Ovary (tissue), 3 donors: ENCODE results near the gene MOB3A.

Source experiments
- EP300 ChIP-seq: sonication (generic); formaldehyde crosslinking; IDR thresholded peaks from one replicate; pipeline ENCODE4 v1.6.1; 2017; ENCODE audit warnings: antibody characterized with exemption
- POLR2A ChIP-seq: fragments of 450-650 bp; IDR thresholded peaks from one replicate; pipeline ENCODE4 v1.6.1; 2017; ENCODE audit warnings: antibody characterized with exemption, mild to moderate bottlenecking, moderate library complexity
- TF ChIP-seq, protein P1 (sequence below), 3 donors: fragments of 450-650 bp in 2 of 3; fragments of 200-600 bp in 1 of 3; IDR thresholded peaks; one replicate each; pipeline versions ENCODE4 v1.5.1 to v1.8.0; 2016 to 2022; ENCODE audit warnings: antibody characterized with exemption in 3 of 3, mild to moderate bottlenecking in 1 of 3
- donor health status: DM: no; HTN: no; CAD: no.

DNA sequence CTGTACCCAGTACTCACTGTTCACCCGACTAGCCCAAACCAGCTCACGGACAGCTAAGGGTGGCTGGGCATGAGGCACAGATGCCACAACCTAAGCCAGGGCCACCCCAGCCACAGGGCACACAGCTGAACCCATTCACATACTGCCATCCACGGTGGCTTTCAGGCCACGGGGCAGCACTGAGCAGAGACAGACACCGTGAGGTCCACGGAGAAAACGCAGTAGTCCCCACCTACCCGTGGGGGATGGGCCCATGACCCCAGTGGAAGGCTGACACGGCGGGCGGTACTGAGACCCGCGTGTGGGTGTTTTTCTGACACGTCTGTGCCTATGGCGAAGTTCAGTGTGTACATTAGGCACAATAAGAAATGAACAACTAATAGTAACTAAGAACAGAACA is 26.1 kb upstream of the MOB3A start:
- TF ChIP-seq, protein P1, sequence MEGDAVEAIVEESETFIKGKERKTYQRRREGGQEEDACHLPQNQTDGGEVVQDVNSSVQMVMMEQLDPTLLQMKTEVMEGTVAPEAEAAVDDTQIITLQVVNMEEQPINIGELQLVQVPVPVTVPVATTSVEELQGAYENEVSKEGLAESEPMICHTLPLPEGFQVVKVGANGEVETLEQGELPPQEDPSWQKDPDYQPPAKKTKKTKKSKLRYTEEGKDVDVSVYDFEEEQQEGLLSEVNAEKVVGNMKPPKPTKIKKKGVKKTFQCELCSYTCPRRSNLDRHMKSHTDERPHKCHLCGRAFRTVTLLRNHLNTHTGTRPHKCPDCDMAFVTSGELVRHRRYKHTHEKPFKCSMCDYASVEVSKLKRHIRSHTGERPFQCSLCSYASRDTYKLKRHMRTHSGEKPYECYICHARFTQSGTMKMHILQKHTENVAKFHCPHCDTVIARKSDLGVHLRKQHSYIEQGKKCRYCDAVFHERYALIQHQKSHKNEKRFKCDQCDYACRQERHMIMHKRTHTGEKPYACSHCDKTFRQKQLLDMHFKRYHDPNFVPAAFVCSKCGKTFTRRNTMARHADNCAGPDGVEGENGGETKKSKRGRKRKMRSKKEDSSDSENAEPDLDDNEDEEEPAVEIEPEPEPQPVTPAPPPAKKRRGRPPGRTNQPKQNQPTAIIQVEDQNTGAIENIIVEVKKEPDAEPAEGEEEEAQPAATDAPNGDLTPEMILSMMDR (IDR thresholded peaks at IDR 0.05): no peak
- TF ChIP-seq POLR2A: no peak
- no peak for TF ChIP-seq EP300
